Measurements from ENCODE around the gene PITPNM3.

Gene PITPNM3

DNA sequence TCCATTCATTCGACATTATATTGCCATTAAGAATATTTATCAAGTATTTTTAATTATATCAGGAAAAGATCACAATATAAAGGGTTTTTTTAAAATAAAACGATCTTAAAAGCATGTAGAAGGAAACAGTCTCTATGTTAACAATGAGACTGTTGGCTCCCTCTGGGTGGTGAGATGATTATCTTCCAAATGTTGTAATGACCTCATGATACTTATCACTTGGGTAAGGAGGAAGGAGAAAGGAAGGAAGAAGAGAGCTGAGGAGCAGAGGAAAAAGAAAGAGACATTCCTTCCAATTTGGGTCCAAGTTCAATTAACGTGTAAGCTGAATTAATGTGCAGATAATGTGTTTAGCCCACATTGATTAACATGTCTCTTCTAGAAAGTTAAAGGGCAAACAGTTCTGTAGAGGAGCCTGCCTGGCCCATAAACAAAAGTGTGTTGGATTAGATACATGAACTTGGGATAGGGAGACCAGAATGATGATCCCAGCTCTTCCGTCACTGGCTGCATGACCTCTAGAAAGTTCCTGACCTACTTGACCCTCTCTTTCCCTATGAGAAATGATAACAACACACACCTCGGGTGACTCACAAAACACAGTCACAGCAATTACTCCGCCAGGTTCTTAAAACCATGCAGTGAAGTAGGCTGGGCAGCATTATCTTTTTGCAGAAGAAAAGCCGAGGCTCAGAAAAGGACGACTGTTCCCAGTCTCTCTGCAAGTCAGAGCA is 80.1 kb downstream of the PITPNM3 start:
- no peak for DNase-seq

- no peak for DNase-seq
These were observed 80.9 kb downstream of the PITPNM3 start for GRCh38 chr17:6475411-6475810.

- DNase-seq, result no peak
These were observed 81.4 kb downstream of the PITPNM3 start for GRCh38 chr17:6474906-6475305.

DNA sequence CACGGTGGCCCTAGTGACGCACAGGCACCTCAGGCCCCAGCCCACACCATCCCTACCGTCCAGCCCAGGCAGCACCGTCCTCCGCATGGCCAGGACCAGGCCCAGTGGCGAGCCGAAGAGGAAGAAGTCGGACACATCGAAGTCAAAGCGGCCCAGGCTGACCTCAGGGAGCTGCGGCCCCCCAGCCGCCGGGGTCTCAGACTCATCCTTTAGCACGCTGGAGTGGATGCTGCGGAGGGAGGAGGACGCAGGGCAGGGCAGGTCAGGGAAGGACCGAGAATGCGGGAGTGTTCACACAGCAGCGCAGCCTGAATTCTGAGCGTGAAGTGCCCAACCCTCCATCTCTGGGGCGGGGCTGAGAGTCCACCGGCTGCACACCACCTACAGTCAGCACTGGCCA is 82.0 kb downstream of the PITPNM3 start:
- no peak for DNase-seq

- DNase-seq, result peak; percentile 85
These were observed 83.1 kb downstream of the PITPNM3 start for GRCh38 chr17:6473128-6473767.

- no peak for DNase-seq
These were observed 83.8 kb downstream of the PITPNM3 start for GRCh38 chr17:6472517-6472916.

GRCh38 chr17:6471531-6472465 is 84.6 kb downstream of the PITPNM3 start:
- no peak for DNase-seq

DNA sequence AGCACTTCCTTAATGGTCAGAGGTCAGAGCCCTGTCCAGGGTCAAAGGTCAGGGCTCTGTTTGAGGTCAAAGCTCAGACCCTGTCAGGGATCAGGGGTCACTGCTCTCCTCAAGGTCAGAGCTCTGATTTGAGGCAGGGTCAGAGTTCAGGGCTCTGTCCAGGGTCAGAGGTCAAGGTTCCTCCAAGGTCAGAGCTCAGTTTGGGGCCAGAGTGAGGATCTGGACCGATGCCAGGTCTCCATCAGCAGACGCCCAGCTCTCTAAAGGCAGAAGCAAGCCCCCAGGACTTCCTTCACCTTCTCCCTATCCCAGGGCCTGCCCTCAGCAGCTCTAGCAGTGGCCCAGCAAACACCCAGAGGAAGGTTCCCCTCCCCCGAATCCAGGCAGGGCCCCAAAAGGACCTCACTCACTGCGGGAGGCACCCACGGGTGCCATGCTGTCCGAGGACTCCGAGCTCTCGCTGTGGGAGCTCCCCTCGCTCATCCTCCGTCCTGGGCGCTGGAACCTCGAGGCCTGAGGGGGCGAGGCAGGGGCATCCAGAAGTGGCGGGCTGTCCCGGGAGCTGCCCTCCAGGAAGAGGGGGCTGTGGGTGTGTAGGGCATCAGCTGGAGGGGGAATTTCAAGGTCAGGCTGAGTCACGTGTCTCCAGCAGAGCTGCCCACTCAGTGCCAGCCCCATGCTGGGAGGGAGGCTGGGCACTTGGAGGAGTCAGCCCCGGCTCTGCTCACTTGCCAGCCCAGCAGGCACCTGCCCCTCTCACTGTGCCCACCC is 85.4 kb downstream of the PITPNM3 start:
- DNase-seq, result no peak

DNA sequence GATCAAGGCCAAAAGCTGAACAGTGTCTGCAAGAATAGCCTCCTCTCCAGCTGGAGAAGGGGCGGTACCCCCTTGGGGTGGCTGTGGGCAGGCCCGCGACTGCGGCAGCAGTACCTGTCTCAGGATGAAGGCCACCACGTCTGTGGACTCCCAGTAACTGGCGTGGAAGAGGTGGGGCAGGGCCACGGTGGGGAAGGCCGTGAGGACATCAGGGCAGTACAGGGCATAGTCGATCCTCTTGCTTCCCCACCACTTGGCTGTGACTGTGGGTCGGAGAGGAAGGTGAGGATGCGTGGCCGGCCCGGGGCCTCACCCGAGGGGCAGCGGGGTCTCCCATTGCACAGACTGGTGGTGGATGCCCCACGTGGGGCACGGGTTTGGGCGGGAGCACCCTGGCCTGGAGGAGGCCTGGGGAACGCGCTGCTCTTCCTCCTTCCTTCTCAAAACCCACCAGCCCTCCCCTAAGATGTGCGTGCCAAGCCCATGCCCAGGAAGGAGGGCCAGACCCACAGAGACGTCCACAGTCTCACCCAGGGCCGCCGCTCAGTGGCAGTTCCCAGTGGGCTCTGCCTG is 86.1 kb downstream of the PITPNM3 start:
- DNase-seq, result no peak

DNA sequence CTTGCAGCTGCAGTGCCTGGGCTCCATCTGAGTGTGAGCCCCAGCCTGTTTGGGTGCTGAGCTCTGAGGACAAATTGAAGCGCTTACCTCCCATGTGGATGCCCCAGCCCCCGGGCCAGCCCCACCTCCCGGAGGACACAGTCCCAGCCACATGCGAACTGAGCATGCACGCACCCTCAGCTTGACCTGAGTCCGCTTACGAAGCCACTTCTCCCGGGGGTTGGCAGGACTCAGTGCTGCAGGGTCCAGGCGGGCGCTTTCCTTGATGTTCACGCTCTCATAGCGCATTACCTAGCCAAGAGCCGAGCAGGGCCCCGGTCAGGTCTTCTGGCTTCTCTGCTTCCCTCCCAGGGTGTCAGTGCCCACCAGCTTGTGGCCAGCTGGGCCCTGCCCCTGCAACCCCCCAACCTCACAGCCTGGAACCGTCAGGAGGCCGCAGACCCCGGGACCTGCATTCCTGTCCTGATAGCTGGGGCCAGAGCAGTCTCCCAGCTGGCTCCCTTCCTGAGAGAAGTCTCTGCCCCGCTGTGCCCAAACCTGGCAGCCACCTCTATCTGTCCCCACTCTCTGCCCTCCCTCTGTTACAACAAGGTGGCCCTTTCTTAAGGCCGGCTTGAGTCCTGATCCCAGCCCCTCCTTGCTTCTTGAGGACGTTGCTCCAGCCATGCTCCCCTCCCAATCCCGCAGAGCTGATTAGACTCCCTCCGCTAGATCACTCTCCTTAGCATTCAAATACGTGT is 88.1 kb downstream of the PITPNM3 start:
- DNase-seq, result no peak

GRCh38 chr17:6467567-6467966 is 88.8 kb downstream of the PITPNM3 start:
- no peak for DNase-seq

GRCh38 chr17:6465206-6466003 is 91.0 kb downstream of the PITPNM3 start:
- DNase-seq, result no peak

GRCh38 chr17:6464446-6465041 is 91.8 kb downstream of the PITPNM3 start:
- no peak for DNase-seq

DNA sequence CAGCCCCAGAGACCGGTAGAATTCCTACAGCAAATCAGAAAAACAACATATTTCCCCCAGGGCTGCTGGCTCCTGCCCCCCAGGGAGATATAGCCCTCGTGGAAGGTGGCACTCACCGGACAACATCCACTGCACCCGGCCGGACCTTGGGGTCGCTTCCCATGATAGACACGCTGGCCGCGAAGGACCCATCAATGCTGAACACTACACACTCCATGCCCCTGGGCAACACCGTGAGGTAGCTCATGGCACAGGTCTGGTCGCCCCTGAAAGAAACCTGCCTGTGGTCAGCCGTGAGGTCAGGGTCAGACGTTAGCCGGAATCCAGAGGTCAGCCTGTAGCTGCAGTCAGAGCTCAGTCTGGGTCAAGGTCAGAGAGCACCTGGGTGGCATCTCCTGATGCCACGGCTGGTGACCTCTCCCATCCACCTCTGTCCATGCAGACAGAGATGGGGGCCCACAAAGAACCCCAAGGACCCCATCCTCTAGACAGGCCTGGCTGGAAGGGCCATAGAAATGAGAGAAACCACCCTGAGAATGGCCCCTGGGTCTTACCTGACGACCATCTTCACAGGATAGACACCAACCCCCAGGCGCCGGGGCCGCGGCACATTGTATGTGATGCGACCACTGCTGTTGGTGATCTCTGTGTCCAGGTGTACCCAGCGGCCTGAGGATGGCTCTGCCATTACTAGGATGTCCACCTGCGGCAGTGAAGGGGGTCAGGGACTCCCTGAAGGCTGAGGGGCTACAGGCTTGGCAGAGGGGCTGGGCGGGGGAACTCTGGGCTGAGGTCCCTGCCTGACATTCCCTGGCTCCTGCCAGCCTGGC is 92.5 kb downstream of the PITPNM3 start:
- no peak for DNase-seq

DNA sequence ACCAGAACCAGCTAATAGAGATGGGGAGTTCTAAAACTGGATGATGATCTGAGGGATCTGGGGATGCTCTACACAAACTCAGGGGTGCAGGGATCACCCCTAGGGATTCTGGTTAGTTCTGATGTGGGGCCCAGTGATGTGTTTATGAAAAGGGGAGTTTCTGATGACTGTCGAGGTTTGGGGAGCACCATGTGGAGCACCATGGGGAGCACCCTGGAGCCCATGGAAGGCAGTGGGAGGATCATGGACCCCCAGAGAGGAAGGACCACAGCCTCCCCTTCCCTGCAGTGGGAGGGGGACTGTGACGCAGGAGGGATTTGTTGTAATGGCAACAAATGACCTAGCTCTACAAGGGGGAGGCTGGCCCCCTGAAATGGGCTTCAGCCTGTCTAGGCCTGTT is 93.7 kb downstream of the PITPNM3 start:
- DNase-seq, result no peak

DNA sequence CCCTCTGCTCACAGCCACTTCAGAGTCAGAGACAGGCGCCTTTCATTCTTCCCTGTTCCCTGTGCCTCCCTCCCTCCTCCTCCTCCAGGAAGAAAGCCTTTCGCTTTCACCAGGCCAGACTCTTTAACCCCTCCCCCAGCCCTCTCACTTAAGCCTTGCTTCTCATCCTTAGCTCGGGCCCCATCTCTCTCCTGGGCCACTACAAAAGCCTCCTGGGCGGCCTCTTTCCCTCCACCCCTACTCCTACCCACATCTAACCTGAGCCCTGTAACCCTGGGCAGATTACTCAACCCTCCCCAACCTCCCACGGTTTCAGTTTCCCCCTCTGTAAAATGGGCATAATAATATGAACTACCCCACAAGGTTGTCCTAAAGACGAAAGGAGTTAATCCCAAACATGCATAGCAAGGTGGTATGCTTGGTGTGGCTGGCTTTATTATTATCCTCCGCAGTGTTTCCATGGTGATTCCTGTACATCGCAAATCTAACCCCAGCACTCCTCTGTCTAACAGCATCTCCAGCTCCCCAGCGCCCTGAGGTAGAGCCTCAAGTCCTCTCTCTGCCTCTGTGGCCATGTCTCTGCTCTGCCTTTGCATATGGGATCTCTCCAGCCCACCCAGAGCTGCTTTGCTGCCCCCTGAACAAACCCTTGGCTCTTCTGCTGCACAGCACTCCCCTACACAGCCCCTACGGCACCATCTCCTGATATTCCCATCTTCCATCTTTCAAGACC is 94.4 kb downstream of the PITPNM3 start:
- peak; percentile 37 for DNase-seq

DNA sequence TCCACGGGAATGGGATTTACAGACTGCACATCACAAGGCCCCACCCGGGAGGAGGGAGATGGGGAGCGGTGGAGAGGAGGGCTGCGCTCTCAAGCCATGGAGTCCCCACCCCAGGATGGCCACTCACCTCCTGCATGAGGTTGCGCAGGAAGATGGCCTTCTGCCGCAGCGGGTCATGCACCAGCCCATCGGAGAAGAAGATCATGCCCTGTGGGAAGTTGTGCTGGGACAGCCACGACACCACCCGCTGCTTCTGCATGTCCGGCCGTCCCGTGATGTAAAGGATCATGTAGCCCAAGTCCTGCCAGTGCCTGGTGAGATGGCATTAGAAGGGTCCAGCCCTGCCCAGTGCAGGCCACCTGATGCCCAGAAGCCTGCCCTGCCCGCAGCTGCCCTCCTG is 95.1 kb downstream of the PITPNM3 start:
- no peak for DNase-seq

GRCh38 chr17:6460531-6461161 is 95.7 kb downstream of the PITPNM3 start:
- DNase-seq, result no peak

Data from OCI-M1 (cell line).